Renal cortical epithelial cell (primary cell): ENCODE data around the gene RYR3. TPM values are rescaled to one million over a fixed set of nuclear protein-coding genes. Genes with fewer than 3 reads are reported as not detected.

Experiments used
- DNase-seq: peaks from one replicate; pipeline ENCODE4 v3.0.0-alpha.2; 2011; ENCODE audit warnings: low read depth
- total RNA-seq: library from RNA; depleted of rRNA; stranded (reverse); fragments of >200 nt; gene quantifications from 2 replicates; pipeline ENCODE4 v1.2.3, GENCODE V29; 2014

The RYR3 gene
- total RNA-seq, 1 donor from 2014 or later, result 2.7 TPM

GRCh38 chr15:33639978-33640377 is 329.2 kb downstream of the RYR3 start:
- DNase-seq, result no peak

DNA sequence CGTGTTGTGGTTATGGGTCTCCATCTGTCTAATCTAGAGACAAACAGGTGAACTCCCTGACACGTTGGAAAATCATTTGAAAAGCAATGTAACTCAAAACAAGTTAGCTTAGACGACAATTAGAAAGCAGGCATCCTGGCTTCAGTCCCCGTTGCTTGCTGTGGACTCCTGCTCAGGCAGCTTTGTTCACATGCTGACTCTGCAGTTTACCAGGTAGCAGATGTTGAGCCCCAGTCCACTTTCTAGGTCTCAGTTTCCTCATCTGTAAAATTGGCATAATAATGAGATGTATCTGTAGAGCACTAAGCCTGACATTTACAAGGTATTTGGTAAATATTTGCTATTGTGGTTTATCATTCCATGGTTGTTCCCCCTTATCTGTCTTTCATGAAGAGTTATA is 330.3 kb downstream of the RYR3 start:
- no peak for DNase-seq

DNA sequence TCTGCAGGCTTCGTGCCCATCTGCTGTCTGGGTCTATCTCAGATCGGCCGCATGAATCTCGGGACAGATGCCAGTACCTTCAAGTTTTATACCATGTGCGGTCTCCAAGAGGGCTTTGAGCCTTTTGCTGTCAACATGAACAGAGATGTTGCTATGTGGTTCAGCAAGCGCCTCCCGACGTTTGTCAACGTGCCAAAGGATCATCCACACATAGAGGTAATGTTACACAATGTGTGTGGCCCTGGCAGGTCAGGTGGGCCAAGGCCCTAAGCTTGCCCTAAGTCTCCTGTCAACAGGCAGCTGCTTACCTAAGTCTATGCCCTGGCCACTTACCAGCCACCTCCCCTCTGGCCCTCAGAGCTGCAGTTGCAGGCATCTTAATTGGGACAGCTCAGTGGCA is 333.5 kb downstream of the RYR3 start:
- no peak for DNase-seq

DNA sequence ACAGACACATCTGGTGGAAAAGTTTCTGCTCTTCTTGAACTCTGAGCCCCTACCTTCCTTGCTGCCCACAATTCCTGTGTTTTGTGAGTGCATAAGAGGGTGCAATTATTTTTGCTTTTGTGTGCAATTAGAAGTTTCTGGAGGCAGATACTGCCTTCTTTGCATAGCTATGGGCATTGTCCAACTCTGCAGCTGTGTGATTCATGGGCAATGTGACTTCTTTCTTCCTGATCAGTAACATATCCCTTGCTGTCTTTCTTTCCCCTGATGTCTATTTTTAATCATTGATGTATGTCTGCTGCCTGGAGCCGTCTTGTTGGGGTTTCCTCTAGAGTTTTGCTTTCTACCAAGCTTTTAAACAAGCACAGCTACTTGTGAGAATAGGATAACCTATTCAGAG is 336.0 kb downstream of the RYR3 start:
- DNase-seq, result no peak

DNA sequence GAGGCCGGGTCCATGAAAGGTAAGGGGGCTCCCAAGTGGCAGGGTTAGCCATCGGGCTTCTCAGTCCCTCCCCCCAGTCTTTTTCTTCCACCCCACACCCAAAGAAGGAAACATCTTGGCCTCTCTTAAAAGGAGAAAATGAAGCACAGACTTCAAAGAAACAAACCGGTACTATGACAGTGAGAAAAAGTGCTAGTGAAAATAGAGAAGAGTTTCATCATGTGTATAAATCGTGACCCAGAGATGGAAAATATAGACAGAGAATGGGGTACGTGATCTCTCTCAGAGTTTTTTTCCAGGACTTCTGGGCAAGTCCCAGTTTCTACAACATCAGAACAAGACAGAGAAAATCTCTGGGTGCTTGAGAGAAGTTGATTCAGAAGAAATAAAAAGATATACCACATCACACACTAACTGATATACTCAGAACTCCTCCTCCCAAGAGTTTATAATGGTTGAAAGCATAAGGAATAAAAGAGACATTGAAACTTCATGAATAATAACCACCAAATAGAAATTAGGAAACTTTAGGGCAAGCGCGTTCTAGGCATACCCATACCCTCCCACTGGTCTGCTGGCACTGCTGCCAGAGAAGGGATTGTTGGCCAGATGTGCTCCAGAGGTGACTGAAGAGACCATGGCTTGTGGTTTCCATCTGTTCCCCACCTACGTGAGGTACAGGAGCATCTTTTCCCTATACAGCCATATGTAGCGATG is 338.6 kb downstream of the RYR3 start:
- no peak for DNase-seq

GRCh38 chr15:33654860-33655259 is 344.1 kb downstream of the RYR3 start:
- peak; percentile 63 for DNase-seq

DNA sequence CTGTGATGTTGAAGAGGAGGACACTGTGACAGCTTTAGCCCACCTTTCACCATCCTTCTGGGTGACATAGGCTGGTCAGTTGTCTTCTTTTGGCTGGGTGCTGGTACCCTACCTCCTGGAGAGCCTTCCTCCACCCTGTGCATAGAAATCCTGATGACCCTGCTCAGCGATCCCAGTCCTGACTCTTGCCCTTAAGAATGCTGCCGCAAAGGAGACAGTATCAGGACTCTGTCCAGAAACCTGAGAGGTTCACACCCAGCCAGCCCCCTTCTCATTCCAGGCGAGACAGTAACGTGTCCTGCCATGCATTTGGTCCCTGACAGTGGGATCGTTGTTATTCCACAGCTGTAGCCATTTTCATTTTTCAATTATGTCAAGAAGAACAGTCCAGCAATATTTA is 344.7 kb downstream of the RYR3 start:
- peak; percentile 24 for DNase-seq

DNA sequence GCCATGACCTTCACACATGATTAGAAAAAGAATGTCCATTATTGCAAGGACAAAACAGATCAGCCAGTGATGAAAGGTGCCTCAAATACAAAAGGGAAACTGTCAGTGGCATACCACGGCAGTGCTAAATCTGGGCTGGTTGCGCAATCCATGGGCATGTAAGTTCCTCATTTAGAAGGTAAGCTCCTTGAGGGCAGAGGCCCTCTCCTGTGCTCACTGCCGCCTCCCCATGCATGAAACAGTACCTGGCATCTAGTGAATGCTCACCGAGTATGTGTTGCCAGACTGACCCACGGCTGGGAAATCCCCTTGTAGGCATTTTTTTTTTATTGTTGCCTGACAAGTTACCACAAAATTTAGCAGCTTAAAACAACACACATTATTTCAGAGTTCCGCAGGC is 345.4 kb downstream of the RYR3 start:
- peak; percentile 72 for DNase-seq

- no peak for DNase-seq
These were observed 349.4 kb downstream of the RYR3 start for GRCh38 chr15:33660151-33660550.

- no peak for DNase-seq
These were observed 351.2 kb downstream of the RYR3 start for GRCh38 chr15:33662014-33662413.

- no peak for DNase-seq
These were observed 354.2 kb downstream of the RYR3 start for GRCh38 chr15:33664947-33665346.

DNA sequence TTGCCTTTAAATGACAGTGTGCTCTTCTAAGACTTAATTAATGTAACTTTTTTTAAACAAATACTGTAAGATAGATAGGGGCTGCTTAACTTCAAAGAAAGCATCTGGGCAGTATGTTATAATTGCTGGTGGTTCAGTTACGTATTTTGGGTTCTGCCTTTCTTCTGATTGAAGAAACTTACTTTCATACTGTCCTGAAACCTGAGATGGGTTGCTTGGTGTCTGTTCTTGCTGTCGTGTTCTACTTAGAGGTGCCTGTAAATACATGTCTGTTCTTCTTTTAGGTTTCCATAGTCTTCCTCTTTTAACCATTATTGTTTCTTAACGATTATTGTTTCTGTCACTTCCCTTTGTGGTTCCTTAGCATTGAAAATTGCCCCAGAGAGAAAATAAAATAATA is 359.8 kb downstream of the RYR3 start:
- DNase-seq, result no peak

- no peak for DNase-seq
These were observed 360.7 kb downstream of the RYR3 start for GRCh38 chr15:33671456-33671855.

- peak; percentile 59 for DNase-seq
These were observed 364.5 kb downstream of the RYR3 start for GRCh38 chr15:33675246-33675645.

DNA sequence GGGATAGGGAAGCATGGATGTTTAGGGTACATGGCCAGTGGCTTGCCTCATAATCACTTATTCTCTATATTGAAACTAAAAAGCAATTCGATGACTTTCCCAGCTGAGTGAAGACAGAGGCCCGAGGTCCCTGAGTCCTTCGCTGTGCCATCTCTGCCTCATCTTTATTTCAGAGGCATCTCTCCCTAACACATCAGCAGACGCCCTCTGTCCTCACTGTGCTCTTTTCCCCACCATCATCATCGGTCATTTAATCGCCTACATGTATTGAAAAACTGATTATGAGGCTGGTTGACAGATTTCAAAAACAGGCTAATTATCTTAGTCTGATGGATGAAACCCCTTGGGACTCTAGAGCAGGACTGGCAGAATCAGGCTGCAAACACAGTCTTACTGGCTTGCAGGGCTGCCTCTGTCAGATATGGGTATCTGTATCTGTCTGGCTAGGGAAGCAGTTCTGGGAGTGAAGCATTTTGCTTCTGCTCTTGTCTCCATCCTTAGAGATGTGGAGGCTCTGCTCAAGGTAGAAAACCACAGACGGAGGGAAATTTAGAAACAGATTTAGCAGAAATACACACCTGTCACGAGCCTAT is 366.6 kb downstream of the RYR3 start:
- no peak for DNase-seq

DNA sequence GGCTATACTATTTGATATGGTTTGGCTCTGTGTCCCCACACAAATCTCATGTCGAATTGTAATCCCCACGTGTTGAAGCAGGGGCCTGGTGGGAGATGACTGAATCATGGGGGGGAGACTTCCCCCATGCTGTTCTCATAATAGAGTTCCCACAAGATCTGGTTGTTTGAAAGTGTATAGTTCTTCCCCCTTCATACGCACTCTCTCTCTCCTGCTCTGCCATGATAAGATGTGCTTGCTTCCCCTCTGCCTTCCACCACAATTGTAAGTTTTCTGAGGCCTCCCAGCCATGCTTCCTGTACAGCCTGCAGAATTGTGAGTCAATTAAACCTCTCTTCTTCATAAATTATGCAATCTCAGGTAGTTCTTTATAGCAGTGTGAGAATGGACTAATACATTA is 367.4 kb downstream of the RYR3 start:
- no peak for DNase-seq

DNA sequence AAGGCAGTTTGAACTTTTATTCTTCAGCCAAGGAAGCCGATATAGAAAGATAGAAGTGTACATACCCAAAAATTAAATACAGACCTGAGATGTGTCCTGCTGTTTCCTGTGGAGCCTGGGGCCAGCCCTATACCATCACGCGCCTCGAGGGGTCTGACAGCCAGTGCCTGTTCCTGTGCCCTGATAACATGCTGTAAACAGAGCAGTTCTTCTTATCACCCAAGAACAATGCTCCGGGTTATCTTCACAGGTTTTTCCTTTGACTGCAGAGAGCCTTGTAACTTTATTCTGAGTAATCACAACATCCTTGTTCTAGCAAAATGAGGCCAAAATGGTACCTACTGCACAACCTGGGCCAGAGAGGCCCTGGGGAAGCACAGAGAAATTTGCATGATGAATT is 367.8 kb downstream of the RYR3 start:
- no peak for DNase-seq

GRCh38 chr15:33679061-33679460 is 368.3 kb downstream of the RYR3 start:
- peak; percentile 96 for DNase-seq

DNA sequence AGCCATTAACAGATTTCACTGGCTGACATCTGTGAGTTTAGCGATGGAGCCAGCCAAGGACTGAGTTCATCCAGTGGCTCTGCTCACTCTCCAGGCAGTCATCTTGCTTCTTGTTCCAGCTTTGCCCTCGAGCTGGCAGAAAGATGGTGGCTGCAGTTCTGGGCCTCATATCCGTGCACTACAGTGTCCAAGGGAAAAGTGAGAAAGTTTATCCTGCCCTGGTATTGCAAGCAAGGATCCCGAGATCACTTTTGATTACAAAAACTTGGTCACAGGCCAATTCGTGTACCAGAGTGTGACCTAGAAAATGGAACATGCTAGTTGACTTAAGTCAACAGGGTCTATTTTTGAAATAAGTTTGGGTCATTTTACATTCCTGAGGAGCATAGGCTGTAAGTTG is 369.6 kb downstream of the RYR3 start:
- DNase-seq, result peak; percentile 45

DNA sequence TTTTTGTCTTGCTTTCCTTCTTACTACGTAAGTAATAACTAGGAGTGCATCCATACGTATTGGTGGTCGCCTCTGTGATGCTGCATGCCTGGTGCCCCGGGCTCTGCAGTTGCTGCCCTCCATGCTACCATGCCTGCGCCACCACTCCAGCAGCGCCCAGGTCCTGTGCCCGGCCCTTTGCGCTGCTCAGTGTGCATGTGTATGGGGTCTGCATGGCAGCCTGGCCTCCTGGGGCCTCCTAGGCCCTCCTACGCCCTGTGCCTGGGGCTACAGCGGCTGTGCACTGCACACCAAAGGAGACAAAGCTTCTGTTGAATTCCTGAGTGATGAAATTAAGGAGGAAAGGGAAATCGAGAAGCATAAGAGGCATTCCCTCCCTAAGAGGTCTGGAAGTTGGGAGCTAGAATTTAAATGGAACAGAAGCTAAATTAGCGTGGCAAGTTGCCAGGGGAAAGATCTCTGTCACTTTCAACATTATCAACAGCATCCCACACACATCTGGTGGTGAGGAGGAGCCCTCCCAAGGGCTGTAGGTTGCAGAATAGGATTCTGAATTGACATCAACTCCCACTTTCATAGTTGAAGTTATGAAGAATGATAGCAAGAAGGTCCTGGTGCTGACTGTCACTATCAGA is 382.5 kb downstream of the RYR3 start:
- no peak for DNase-seq

DNA sequence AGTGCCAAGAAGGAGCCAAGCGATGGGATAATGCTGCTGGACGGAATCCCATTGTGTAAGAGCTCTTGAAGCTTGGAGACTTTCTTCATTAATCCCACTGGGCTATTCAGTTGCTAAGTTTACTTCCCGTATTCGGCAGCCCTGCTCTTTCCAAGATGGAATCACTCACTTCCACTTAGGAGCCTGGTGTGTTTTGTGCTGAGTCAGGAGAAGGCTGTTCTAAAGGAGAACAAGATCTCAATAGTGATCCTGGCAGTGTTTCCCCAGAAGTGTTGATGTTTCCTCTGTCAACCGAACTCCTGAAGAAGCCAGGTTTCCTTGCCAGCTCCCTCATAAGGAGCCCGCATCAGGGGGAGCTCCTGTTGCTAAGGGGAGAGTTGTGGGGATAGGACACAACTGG is 387.4 kb downstream of the RYR3 start:
- DNase-seq, result no peak

GRCh38 chr15:33699145-33699544 is 388.4 kb downstream of the RYR3 start:
- no peak for DNase-seq

GRCh38 chr15:33699691-33700447 is 389.1 kb downstream of the RYR3 start:
- peak; percentile 44 for DNase-seq
